GM19468 (cell line): Measurements from ENCODE around the gene GIPR.

Experiments used
- ATAC-seq: cut with Tn5 transposase; IDR thresholded peaks from one replicate; pipeline ENCODE4 v1.9.1; 2021; ENCODE audit warnings: mild to moderate bottlenecking, moderate library complexity, moderate number of reproducible peaks; ENCODE audit not compliant: unreplicated experiment; ENCODE audit errors: extremely low read depth

The GIPR gene

DNA sequence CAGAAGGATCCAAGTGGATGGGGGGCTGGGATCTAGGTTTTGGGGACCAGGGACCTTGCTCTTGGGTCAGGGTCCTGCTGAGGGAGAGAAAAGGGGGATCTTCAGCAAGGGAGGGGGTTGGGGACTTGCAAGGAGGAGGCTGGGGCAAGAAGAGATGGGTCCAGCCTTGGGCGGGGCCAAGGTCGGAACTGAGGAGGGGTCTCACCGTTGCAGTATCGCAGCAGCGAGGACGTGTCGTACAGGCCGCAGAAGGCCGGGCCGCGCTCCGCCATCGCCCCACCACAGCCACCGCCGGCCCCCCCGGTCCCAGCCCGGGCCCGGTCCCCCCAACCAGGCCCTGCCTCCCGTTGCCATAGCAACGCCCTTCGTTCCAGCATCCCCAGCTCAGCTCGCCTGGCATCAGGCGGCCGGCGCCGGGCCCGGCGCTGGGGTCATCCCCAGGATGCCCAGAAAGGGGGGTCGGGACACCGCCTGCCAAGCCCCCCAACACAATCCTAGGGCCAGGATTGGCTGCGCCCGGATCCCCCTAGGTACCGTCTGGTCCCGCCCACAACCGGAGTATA lies 22.9 kb upstream of the GIPR start:
- ATAC-seq: no peak

GRCh38 chr19:45645631-45646344 lies 22.2 kb upstream of the GIPR start:
- no peak for ATAC-seq

GRCh38 chr19:45646345-45646698 lies 21.7 kb upstream of the GIPR start:
- no peak for ATAC-seq

DNA sequence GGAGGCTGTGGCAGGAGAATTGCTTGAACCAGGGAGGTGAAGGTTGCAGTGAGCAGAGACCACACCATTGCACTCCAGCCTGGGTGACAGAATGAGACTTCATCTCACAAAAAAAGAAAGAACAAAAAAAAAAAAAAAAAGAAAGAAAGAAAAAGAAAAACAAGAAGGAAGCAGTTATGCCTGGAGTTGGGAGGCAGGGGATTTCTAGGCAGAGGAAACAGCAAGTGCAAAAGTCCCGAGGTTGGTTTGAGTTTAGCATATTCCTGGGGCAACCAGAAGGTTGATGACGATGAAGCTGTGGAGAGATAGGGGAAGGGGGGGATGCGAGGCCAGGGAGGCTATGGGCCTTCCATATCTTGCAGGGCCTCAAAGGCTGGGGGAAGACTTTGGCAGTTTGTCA lies 17.3 kb upstream of the GIPR start:
- ATAC-seq: no peak

GRCh38 chr19:45653634-45654033 lies 14.4 kb upstream of the GIPR start:
- no peak for ATAC-seq

- ATAC-seq: no peak
These were observed 12.9 kb upstream of the GIPR start for GRCh38 chr19:45655073-45655472.

DNA sequence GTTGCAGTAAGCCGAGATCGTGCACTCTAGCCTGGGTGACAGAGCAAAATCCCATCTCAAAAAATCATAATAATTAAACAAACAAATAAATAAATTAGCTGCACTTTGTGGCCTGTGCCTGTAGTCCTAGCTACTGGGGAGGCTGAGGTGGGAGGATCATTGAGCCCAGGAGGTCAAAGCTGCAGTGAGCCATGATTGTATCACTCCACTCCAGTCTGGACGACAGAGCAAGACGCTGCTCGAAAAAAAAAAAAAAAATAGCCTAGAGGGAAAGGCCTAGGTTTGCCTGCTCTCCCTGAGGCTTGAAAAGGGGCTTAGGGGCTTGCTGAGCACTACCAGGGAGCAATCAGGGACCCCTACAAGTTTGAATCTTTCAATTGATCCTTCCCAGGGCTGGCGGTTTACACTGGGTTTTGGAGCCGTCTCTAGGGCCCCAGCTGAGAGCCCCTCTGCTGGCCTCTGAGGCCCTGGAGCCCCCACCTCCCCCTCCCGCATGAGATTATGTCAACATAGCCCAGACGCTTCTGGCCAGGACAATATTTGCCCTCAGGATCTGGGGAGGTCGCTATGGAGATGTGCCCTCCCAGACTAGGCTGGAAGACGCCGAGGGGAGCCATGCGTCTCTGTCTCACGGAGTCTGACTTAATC lies 10.4 kb upstream of the GIPR start:
- no peak for ATAC-seq

- no peak for ATAC-seq
These were observed 8.8 kb upstream of the GIPR start for GRCh38 chr19:45659096-45659729.

GRCh38 chr19:45660636-45661035 lies 7.4 kb upstream of the GIPR start:
- no peak for ATAC-seq

DNA sequence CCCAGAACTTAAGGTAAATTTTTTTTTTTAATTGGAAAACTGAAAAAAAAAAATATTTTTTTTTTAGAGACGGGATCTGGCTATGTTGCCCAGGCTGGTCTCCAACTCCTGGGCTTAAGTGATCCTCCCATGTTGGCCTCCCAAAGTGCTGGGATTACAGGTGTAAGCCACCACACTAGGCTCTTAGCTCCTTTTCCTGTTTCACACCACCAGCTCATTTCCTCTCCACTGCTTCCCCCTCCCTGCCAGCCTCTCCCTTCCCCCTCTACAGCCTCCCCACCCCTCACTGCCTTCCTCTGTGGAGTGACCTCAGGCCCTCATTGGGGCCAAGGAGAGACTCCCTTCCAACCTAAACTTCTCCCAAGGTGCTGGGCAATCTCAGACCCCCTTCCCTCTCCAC lies 4.2 kb upstream of the GIPR start:
- no peak for ATAC-seq

GRCh38 chr19:45664575-45664974 lies 3.4 kb upstream of the GIPR start:
- ATAC-seq: no peak

GRCh38 chr19:45668342-45668871 lies 386 bp downstream of the GIPR start:
- no peak for ATAC-seq

DNA sequence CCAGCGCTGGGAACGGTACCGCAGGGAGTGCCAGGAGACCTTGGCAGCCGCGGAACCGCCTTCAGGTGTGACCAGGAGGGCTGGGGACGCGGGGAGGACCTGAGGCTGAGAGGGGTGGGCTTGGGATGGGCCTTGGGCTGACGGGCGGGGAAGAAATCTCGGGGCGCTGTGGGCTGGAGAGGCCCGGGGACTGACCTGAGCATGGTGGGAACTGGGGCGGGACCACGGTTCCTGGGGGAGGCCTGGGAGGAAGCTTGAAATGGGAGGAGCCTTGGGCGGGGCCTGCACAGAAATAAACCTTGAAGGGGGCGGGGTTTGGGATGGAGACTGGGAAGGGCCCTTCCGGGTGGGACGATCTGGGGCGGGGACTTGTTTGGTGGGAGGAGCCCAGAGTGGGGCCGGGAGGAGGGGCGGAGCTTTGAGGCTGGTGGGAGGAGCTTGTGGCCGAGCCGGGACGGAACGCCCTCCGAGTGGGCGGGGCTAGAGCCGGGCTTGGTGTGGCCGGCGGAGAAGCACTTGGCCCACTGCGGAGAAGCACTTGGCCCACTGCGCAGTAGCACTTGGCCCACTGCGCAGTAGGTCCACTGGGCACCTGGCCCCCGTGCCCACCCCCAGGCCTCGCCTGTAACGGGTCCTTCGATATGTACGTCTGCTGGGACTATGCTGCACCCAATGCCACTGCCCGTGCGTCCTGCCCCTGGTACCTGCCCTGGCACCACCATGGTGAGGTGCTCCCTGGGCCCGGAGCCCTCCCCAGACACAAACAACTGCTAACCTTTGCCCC lies 2.8 kb downstream of the GIPR start:
- no peak for ATAC-seq

DNA sequence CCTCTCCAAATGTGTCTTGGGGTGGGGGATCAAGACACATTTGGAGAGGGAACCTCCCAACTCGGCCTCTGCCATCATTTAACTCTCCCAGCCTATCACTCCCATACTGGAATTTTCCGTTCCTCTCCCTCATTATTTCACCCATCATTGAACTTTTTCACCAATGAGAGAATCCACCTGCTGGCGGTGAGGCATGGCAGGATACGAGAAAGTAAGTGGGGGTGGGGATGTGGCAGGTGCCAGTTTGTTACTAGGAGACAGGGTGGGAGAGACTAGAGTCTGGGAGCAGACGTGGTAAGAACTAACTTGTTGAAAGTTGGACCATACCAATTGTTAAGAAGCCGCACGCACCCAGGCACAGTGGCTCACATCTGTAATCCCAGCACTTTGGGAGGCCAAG lies 6.9 kb downstream of the GIPR start:
- ATAC-seq: no peak

DNA sequence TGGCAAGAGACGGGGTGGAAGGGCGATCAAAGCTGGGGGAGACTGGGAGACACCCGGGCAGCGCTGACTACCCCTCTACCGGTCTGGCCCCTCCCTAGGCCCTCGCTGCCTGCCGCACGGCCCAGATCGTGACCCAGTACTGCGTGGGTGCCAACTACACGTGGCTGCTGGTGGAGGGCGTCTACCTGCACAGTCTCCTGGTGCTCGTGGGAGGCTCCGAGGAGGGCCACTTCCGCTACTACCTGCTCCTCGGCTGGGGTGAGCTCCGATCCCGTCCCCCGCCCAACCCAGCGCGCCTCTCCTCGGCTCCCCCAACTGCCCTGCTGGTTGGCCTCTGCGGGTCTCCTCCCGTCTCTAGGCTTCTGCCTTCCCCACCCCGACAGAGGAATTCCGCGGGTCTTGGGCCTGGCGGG lies 8.8 kb downstream of the GIPR start:
- no peak for ATAC-seq

GRCh38 chr19:45677351-45678230 lies 9.6 kb downstream of the GIPR start:
- no peak for ATAC-seq

- ATAC-seq: peak; percentile 53
These were observed 13.5 kb downstream of the GIPR start for GRCh38 chr19:45681391-45682015.

- ATAC-seq: no peak
These were observed 14.1 kb downstream of the GIPR start for GRCh38 chr19:45682117-45682516.

DNA sequence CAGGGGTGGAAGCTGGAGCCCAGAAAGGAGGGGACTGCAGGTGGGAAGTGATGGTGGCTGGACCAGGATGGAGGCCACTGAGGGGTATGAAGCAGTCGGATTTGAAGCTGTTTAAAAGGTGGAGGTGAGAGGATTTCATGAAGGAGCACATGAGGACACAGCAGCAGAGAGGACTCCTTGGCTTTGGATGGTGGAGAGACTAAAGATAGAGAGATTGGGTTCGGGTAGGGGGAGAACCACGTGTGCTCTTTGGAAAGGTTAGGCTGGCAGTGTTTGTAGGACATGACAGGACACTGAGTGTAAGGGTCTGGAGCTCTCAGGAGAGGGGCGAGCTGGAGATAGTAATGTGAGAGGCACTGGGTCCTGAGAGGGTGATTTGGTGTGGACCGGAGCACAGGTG lies 14.9 kb downstream of the GIPR start:
- ATAC-seq: no peak
